Urinary bladder (tissue), 4 donors: ENCODE measurements around the gene JADE3. TPM values are rescaled to one million over a fixed set of nuclear protein-coding genes. Genes with fewer than 3 reads are reported as not detected.
"Not testable (repeated sequence)": the region's sequence is repeated elsewhere in the genome, so short reads cannot be mapped to it uniquely, and the experiment has no call there.

Source experiments
- DNase-seq: peaks from one replicate; pipeline ENCODE4 v3.0.0-alpha.2; 2015; ENCODE audit errors: extremely low spot score
- H3K27ac ChIP-seq: one replicate; pipeline ENCODE4 v1.5.1; 2013; ENCODE audit warnings: low read depth, mild to moderate bottlenecking, moderate library complexity
- H3K36me3 ChIP-seq: one replicate; pipeline ENCODE4 v1.6.1; 2013; ENCODE audit warnings: mild to moderate bottlenecking, moderate library complexity; ENCODE audit not compliant: insufficient read depth
- H3K4me1 ChIP-seq: one replicate; pipeline ENCODE4 v1.6.1; 2013; ENCODE audit warnings: mild to moderate bottlenecking, moderate library complexity; ENCODE audit not compliant: insufficient read depth
- H3K4me3 ChIP-seq: one replicate; pipeline ENCODE4 v1.5.1; 2013; ENCODE audit warnings: low read depth, low read length
- WGBS: extraction: QIAGEN DNeasy Blood & Tissue Kit; methylation state at CpG from one replicate; pipeline ENCODE4 v1.1.7; 2013; 5-methylcytosine and 5-hydroxymethylcytosine counted together
- polyA plus RNA-seq: library from polyadenylated mRNA; stranded (reverse); fragments of 200-250 nt; gene quantifications from one replicate; pipeline ENCODE4 v1.2.3, GENCODE V29; 2013
- total RNA-seq: library from RNA; depleted of rRNA; stranded (reverse); fragments of >200 nt; gene quantifications from one replicate; pipeline ENCODE4 v1.2.3, GENCODE V29; 2014
- donor health status: healthy with polysubstance abuse.
- donor health status: healthy.

The JADE3 gene
- total and polyA plus RNA-seq, 2 donors, result 5.8 to 9.0 TPM

DNA sequence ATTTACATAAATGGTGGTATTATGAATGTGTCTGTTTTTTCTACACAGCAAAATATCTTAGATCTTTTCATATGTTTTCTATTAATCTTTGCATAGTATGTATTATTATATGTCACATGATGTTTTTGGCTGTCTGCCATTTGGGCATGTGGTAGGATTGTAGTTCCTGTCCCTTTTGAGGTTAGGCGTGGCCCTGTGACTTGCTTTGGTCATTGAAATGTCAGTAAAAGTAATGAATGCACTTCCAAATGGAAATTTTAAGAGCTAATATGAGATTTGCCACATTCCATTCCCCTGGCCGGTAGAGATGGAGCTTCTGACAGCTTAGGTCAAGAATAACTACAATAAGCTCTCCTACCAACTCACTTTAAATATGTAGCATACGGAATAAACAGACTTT lies 45.1 kb downstream of the JADE3 start:
- no peak for DNase-seq
- H3K36me3 ChIP-seq, result no peaks in the 10 kb centered on the region
- 67% methylated on average over 3 of the region's 3 CpGs for WGBS

DNA sequence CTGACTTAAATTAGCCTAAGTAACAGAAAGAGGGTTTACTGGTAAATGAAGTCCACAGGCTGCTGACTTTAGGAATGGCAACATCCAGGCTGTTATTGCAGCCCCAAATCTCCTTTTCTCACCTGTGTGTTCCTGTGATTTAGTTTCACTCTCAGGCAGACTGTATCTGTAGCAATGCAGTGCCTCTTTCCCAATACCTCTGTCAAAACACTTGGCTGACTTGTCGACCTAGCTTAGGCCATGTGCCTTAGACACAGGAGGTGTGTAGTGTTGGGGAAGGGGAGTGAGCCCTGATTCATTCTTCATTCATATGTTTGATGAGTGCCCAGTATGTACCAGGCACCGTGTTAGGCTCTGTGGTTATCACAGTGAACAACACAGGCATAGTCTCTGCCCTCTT lies 46.9 kb downstream of the JADE3 start:
- no peak for DNase-seq
- no peaks in the 10 kb centered on the region for H3K4me1 ChIP-seq
- 80% methylated on average over 2 of the region's 2 CpGs for WGBS
- no peak overlapping the region for H3K4me3 ChIP-seq
- H3K27ac ChIP-seq, result no peak overlapping the region
- no peaks in the 10 kb centered on the region for H3K36me3 ChIP-seq

More for the DNA sequence above, 45.1 kb downstream of the JADE3 start:
- H3K4me1 ChIP-seq, result no peaks in the 10 kb centered on the region
- H3K4me3 ChIP-seq, result no peak overlapping the region
- H3K27ac ChIP-seq, result no peak overlapping the region

DNA sequence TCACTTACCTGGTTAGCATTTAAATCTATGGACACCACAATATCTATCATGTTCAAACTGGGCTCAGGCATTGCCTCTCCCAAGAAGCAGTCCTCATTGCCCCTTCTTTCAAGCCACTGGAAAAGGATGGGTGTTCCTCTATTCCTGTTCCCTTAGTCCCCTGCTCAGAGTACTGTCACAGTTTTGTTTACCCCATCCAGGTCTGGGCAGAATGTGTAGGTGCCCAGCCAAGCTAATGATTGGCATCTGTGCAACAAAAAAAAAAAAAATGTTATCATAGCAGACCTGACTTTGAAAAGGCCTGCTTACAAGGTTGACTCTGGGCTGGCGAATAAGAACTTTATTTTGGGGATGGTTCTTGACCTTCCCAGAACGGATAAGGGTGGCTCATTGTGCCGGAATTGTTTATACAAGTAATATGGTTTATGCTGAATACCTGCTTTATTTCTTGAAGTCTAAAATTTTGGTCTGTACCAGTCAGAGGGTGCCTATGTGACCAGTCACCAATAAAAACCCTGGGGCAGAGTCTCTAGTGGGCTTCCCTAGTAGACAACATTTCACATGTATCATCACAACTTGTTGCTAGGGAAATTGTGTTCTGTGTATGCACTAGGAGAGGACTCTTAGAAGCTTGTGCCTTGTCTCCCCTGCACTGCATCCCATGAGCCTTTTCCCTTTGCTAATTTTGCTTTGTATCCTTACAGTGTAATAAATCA lies 47.9 kb downstream of the JADE3 start:
- 88% methylated on average over 3 of the region's 3 CpGs for WGBS
- H3K4me1 ChIP-seq, result no peaks in the 10 kb centered on the region
- H3K27ac ChIP-seq, result no peak overlapping the region
- no peak overlapping the region for H3K4me3 ChIP-seq
- H3K36me3 ChIP-seq, result no peaks in the 10 kb centered on the region
- no peak for DNase-seq

DNA sequence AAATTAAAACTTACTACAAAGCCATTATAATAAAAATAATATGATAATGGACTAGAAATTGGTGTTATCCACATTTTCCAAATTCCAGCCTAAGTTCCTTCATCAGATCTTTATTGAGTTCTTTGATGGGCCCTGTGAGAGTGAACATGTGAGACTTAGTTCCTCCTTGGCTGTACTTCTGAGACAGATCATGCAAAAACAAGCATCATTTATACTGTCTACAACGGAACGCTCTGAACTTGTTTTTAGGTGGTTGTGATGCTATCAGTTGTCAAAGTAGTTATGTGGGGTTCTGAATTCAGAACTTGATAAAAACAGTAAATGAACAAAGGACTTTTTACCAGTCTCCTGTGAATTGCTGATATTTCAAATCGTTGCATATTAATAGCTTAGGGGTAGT lies 48.9 kb downstream of the JADE3 start:
- Histone ChIP-seq H3K36me3 (no peaks in the 10 kb centered on the region), H3K4me1 (no peaks in the 10 kb centered on the region), H3K27ac (no peak overlapping the region), H3K4me3 (no peak overlapping the region)
- DNase-seq, result no peak
- WGBS, result 52% methylated on average over 3 of the region's 3 CpGs

DNA sequence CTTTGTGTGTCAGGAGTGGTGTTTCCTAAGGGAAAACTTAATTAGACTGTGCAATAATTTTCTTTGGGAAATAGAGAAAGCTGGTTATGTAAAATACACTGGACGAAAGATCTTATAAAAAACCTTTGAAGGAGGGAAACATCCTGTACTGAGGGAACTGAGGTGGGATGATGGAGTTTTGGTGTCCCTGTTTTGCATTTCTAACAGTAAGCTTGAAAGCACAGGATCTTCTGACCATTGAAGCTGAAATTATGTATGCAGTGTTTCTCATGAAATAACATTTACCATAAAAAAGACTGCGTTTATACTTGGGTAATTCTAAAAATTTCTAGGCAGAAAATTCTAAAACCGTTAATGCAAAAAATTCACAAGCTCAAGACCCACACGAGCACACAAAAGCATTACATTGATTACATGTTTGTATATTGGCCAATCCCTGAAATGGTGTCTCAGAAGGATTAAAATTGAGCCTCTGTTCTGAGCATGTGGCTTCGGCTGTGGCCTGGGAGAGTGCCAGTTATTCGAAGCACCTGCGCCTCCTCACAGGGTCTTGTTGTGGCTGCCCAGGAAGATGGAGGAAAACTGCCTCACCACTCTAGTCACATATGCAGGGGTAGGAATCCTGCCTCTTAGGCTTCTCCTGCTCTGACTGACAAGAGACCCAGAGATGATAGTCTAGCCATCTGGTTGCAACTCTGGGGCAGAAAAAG lies 49.5 kb downstream of the JADE3 start:
- 79% methylated on average over 7 of the region's 7 CpGs for WGBS
- Histone ChIP-seq H3K27ac (no peak overlapping the region), H3K4me1 (no peaks in the 10 kb centered on the region), H3K4me3 (no peak overlapping the region), H3K36me3 (no peaks in the 10 kb centered on the region)
- DNase-seq, result no peak

DNA sequence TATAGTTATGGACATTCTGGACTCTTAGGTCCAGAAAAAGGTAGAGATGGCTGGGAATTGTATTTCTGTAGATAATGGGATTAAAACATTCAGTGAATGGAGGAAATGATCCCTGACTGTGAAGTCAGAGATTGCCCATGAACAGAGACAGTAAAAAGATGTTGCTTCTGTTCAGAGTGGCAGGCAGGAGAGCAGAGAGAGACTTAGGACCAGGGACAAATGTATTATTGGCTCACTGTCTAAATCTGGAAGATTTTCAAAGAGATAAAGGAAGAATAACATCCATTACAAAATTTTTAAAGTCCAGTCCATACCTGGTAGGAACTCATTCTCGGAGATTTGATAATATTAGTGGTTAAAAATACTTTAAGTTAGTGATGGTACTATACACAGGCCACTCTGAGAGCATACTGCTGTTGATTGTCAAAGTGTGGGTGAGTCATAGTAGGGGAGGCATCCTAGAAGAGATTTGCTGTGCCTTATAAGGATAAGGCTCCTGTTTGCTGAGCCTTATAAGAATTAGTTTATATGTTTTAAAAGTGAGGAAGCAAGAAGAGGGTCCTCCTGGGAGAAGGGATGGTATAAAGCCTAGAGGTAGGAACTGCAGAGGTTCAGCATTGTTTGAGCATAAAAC lies 53.0 kb downstream of the JADE3 start:
- Histone ChIP-seq H3K36me3 (no peaks in the 10 kb centered on the region), H3K4me1 (no peaks in the 10 kb centered on the region), H3K27ac (no peak overlapping the region), H3K4me3 (no peak overlapping the region)
- DNase-seq, result no peak
- WGBS, result 70% methylated on average over 1 of the region's 1 CpG

DNA sequence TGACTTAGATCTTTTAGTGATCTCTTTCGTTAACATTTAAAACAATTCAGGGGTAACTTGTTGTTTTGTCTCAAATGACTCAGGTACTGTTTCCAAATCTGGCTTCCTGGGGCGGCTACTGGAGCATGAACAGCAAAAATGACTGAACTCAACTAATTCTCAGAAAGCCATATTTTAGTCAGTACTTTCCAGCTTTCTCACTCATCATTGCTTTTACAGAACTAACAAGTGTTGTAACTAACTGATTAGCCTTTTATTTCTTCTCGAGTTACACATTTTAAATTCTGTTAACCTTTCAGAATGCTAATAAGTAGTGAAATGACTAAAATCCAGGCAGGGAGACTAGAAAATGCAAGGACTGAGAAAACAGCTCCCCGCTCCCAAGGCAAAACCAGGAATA lies 55.3 kb downstream of the JADE3 start:
- Histone ChIP-seq H3K36me3 (no peaks in the 10 kb centered on the region), H3K4me1 (no peaks in the 10 kb centered on the region), H3K4me3 (no peak overlapping the region), H3K27ac (no peak overlapping the region)
- 83% methylated on average over 4 of the region's 4 CpGs for WGBS
- DNase-seq, result no peak

DNA sequence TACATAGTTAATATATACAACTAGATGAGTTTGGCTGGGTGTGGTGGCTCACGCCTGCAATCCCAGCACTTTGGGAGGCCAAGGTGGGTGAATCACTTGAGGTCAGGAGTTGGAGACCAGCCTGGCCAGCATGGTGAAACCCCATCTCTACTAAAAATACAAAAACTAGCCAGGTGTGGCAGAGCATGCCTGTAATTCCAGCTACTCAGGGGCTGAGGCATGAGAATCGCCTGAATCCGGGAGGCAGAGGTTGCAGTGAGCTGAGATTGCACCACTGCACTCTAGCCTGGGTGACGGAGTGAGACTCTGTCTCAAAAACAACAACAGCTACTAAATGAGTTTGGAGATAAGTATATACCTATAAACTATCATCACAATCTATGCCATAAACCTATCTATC lies 64.8 kb downstream of the JADE3 start:
- not testable (repeated sequence) for H3K4me3 ChIP-seq, H3K36me3 ChIP-seq, DNase-seq, H3K27ac ChIP-seq, H3K4me1 ChIP-seq
- 97% methylated on average over 4 of the region's 4 CpGs for WGBS

DNA sequence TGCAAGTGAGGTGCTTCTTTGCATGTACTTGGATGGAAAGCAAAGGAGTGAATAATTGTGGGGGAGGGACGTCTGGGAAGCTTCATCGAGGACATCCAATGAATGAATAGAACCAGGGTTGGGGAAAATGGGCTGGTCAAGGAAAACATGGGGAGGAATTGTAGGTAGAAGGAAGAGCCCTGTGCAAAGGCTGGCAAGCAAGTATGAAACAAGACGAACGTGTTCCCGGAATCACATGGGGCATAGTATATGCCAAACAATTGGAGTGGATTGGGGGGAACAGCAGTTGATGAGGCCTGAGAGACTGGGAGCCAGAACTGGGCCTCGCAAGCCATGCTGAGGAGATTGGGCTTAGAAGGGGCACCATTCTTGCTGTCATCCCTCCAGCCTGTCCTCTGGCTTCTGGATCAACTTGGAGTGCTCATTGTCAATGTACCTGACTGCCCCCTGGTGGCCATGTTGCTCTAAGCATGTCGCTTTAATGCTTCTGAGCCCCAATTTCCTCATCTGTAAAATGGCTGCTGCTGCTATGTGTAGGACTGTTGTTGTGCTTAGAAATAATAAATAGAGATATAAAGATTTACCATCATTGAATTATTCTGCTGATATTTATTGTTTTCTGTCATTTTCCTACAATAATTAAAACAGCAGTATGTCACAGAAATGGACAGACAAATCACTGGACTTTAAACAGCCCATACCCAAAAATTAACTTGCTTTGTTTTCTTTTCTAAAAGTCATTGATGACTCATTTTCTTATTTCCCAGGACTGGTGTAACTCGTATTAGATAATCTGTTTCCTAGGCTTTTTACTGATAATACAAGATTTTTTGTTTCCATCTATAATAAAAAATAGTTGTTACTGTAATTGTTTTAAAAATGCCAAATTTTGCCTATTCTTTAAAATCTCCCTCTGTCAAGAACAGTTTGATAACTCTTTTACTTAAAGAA lies 66.4 kb downstream of the JADE3 start:
- Histone ChIP-seq H3K4me1 (no peaks in the 10 kb centered on the region), H3K4me3 (no peak overlapping the region), H3K27ac (no peak overlapping the region), H3K36me3 (no peaks in the 10 kb centered on the region)
- no peak for DNase-seq
- 85% methylated on average over 8 of the region's 8 CpGs for WGBS

DNA sequence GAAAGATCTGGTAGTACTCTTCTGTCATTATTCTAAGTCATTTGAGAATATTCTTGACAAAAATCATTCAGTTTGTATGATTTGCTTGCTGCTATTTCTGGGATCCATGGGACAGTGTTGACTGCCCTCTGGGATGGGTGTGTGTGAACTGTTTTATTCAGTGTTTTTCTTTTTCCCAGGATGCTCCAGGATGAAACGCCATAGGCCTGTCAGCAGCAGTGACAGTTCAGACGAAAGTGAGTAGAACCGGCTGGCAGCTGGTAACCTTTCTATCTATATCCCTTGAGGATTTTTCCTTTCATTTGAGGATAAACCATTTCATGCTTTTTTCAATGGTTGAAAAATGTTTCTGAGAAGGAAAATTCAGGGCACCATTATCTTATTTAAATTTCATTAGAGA lies 72.5 kb downstream of the JADE3 start:
- no peaks in the 10 kb centered on the region for H3K4me1 ChIP-seq
- whole genome bisulfite sequencing, result 74% methylated on average over 3 of the region's 3 CpGs
- H3K27ac ChIP-seq, result no peak overlapping the region
- H3K4me3 ChIP-seq, result no peak overlapping the region
- H3K36me3 ChIP-seq, result no peaks in the 10 kb centered on the region
- no peak for DNase-seq

DNA sequence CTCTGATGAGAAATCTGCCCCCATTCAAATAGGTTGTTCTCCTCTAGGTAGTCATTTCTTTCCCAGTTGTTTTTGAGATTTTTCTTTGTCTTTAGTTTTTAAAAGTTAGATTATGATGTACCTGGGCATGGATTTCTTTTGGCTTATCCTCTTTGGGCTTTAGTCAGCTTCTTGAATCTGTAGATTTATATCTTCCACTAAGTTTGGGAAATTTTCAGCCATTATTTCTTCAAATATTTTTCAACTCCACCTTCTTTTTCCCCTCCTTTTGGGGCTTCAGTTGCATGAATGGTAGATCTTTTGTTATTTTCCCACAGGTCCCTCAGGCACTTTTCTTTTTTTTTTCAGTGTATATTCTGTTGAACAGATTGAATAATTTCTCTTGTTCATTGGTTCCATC lies 77.3 kb downstream of the JADE3 start:
- Histone ChIP-seq H3K4me3 (no peak overlapping the region), H3K27ac (no peak overlapping the region), H3K36me3 (no peaks in the 10 kb centered on the region), H3K4me1 (no peaks in the 10 kb centered on the region)
- DNase-seq, result no peak

DNA sequence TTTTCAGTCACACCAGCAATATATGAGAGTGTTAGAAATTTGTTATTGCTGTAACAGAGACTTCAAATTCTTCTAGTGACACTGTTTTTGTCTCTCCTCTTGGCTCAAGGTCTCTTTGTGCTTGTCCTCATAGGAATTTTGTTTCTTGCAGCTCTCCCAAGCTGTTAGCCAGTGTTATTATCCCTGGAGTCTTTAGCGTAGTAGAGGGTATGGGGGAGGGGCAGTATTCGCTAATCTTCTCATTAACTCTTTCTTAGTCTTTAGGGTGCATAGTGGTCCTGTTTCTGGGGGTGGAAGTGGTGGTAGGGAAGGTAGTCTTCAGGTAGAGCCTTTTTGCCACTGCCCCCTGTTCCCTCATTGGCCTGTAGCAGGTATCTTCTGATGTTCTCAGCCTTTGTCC lies 79.4 kb downstream of the JADE3 start:
- H3K27ac ChIP-seq, result no peak overlapping the region
- 34% methylated on average over 2 of the region's 2 CpGs for WGBS
- no peak for DNase-seq
- H3K36me3 ChIP-seq, result no peaks in the 10 kb centered on the region
- H3K4me3 ChIP-seq, result no peak overlapping the region
- H3K4me1 ChIP-seq, result no peaks in the 10 kb centered on the region

DNA sequence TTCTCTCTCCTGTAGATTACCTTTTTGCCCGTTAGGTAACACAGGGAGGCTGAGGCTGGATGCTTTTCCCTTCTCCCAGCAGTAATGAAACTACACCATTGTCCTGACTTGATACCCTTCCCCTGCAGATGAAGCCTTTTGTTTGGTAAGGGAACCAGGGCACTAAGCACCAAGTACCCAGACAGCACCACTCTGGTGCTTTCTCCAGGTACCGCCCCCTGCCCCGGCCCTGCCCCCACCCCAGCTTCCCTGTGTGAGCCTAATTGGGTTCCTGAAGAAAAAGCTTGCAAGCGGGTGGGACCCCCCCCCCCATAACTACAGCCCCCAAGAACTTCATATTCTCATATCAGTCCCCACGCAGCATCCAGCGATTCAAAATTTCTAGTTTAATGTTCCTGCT lies 79.8 kb downstream of the JADE3 start:
- WGBS, result 94% methylated on average over 6 of the region's 6 CpGs
- H3K4me3 ChIP-seq, result no peak overlapping the region
- no peaks in the 10 kb centered on the region for H3K36me3 ChIP-seq
- DNase-seq, result no peak
- H3K4me1 ChIP-seq, result no peaks in the 10 kb centered on the region
- H3K27ac ChIP-seq, result no peak overlapping the region
